GM12874 (cell line): Measurements from ENCODE around the gene PGAP1.

Experiments
- CTCF ChIP-seq: IDR thresholded peaks from 2 replicates; pipeline ENCODE4 v1.5.1; 2011; ENCODE audit warnings: low read depth, mild to moderate bottlenecking, control low read depth, low read length, moderate library complexity; ENCODE audit not compliant: insufficient read depth

PGAP1 gene

GRCh38 chr2:196926562-196927375 lies at the start of gene PGAP1:
PGAP1 (minus strand) TSS chr2:196926707; CDS start chr2:196926616, 91 bp downstream.
- no peak for TF ChIP-seq CTCF

GRCh38 chr2:196974970-196975369 lies 48.5 kb upstream of the PGAP1 start:
- TF ChIP-seq CTCF = no peak

GRCh38 chr2:196971574-196972279 lies 45.2 kb upstream of the PGAP1 start:
- no peak for TF ChIP-seq CTCF

GRCh38 chr2:196970099-196970498 lies 43.6 kb upstream of the PGAP1 start:
- TF ChIP-seq CTCF = no peak

- TF ChIP-seq CTCF = no peak
Measured at GRCh38 chr2:196968516-196968915, 42.0 kb upstream of the PGAP1 start.

- no peak for TF ChIP-seq CTCF
Measured at GRCh38 chr2:196967775-196968174, 41.3 kb upstream of the PGAP1 start.

GRCh38 chr2:196967116-196967515 lies 40.6 kb upstream of the PGAP1 start:
- TF ChIP-seq CTCF = no peak
